Lung microvascular endothelial cell (primary cell): Measurements from ENCODE around the gene HERC5. TPM values are rescaled to one million over a fixed set of nuclear protein-coding genes. Genes with fewer than 3 reads are reported as not detected.
"Not testable (repeated sequence)": the region's sequence is repeated elsewhere in the genome, so short reads cannot be mapped to it uniquely, and the experiment has no call there.

ENCODE experiments used
- DNase-seq, 2 donors: peaks; one replicate each; pipeline versions ENCODE4 v3.0.0 to v3.0.0-alpha.2; 2010; ENCODE audit warnings: low read depth in 2 of 2
- total RNA-seq: library from RNA; depleted of rRNA; stranded (reverse); fragments of >200 nt; gene quantifications from 2 replicates; pipeline ENCODE4 v1.2.1, GENCODE V29; 2014

The HERC5 gene
- total RNA-seq, 1 donor from 2014 or later, result 2.6 TPM

- DNase-seq, result no peak
Measured at GRCh38 chr4:88447371-88448095, 9.4 kb upstream of the HERC5 start.

- DNase-seq, result not testable (repeated sequence)
Measured at GRCh38 chr4:88448211-88448765, 8.6 kb upstream of the HERC5 start.

GRCh38 chr4:88448889-88449288 is 8.0 kb upstream of the HERC5 start:
- DNase-seq, result no peak

- no peak for DNase-seq
Measured at GRCh38 chr4:88449290-88449689, 7.6 kb upstream of the HERC5 start.

- DNase-seq, result no peak
Measured at GRCh38 chr4:88451205-88451604, 5.7 kb upstream of the HERC5 start.

GRCh38 chr4:88452912-88453311 is 4.0 kb upstream of the HERC5 start:
- DNase-seq, result no peak

- DNase-seq, result peak; percentile 27 to 29
Measured at GRCh38 chr4:88457307-88458103, 586 bp downstream of the HERC5 start.

- no peak for DNase-seq
Measured at GRCh38 chr4:88458104-88458740, 1.3 kb downstream of the HERC5 start.

GRCh38 chr4:88465653-88466192 is 8.8 kb downstream of the HERC5 start:
- no peak for DNase-seq

GRCh38 chr4:88467392-88467791 is 10.5 kb downstream of the HERC5 start:
- DNase-seq, result no peak

GRCh38 chr4:88477229-88477860 is 20.4 kb downstream of the HERC5 start:
- DNase-seq, result no peak

GRCh38 chr4:88478247-88478646 is 21.3 kb downstream of the HERC5 start:
- no peak for DNase-seq

- no peak for DNase-seq
Measured at GRCh38 chr4:88481537-88481936, 24.6 kb downstream of the HERC5 start.

- DNase-seq, result no peak
Measured at GRCh38 chr4:88489100-88489761, 32.3 kb downstream of the HERC5 start.

- no peak for DNase-seq
Measured at GRCh38 chr4:88497859-88498409, 41.0 kb downstream of the HERC5 start.

- no peak for DNase-seq
Measured at GRCh38 chr4:88503344-88503743, 46.4 kb downstream of the HERC5 start.

GRCh38 chr4:88511236-88511635 is 54.3 kb downstream of the HERC5 start:
- DNase-seq, result peak in 1 of 2 donors; percentile 17

- DNase-seq, result no peak
Measured at GRCh38 chr4:88514557-88515511, 57.9 kb downstream of the HERC5 start.

- DNase-seq, result no peak
Measured at GRCh38 chr4:88516746-88517145, 59.8 kb downstream of the HERC5 start.
